Kidney epithelial cell (primary cell): ENCODE results near the gene CCNT2. TPM values are rescaled to one million over a fixed set of nuclear protein-coding genes. Genes with fewer than 3 reads are reported as not detected.

Source experiments
- DNase-seq: peaks from one replicate; pipeline ENCODE4 v3.0.0-alpha.2; 2010; ENCODE audit warnings: low read depth
- H3K27me3 ChIP-seq: 2 replicates; pipeline ENCODE4 v1.6.0; 2011; ENCODE audit warnings: low read length; ENCODE audit not compliant: control insufficient read depth, insufficient read depth
- H3K36me3 ChIP-seq: 2 replicates; pipeline ENCODE4 v1.5.1; 2011; ENCODE audit warnings: low read length; ENCODE audit not compliant: control insufficient read depth, insufficient read depth
- H3K4me3 ChIP-seq: 2 replicates; pipeline ENCODE4 v1.5.1; 2011; ENCODE audit warnings: low read depth, mild to moderate bottlenecking, control low read depth, low read length
- total RNA-seq: library from RNA; depleted of rRNA; stranded (reverse); fragments of >200 nt; gene quantifications from 2 replicates; pipeline ENCODE4 v1.2.3, GENCODE V29; 2015
- TF ChIP-seq, protein P1 (sequence below): IDR thresholded peaks from 2 replicates; pipeline ENCODE4 v1.5.1; 2011; ENCODE audit warnings: mild to moderate bottlenecking, moderate library complexity, low read length, control low read depth, inconsistent platforms; ENCODE audit not compliant: insufficient read depth, poor library complexity, severe bottlenecking

Gene CCNT2
- 16.8 and 19.2 TPM in 2 replicates for total RNA-seq

DNA sequence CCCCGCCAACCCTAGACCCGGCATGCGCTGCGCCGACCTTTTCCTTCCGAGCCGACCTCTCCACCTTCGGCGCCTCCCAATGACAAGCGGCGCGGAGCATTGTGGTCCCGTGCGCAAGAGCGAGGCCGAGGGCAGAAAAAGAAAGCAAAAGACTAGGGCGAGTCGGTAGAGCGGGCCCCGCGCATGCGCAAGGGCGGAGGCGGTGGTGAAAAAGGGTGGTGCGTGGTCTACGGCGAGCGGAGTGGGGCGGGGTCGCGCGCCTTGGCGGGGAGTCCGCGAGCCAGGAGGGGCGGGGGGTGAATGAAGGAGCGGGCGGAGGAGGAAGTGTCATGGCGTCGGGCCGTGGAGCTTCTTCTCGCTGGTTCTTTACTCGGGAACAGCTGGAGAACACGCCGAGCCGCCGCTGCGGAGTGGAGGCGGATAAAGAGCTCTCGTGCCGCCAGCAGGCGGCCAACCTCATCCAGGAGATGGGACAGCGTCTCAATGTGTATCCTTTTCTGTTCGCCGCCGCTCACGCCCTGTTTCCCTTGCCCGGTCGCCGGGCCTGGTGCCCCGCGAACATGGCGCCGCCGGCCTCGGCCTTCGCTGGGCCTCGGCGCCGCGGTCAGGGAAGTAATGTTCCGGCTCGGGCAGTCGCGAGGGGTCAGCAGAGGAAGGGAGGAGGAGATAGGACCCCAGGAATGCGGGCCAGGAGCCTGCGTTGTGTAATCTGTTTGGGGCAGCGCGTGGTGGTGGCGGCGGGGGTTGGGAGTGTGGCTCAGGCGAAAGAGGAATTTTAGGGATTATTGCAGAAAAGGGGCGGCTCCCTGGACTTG lies at the start of gene CCNT2:
Gene CCNT2, plus strand, starts transcription at position 297 of the 815 bp plus-strand sequence. Its CDS starts 33 bp downstream, at position 330.
- Histone ChIP-seq H3K36me3 (no peaks in the 10 kb centered on the region), H3K4me3 (peak within 1 kb of the TSS; percentile 100), H3K27me3 (no peaks in the 10 kb centered on the region)
- DNase-seq, result peak; percentile 91
- TF ChIP-seq, protein P1, sequence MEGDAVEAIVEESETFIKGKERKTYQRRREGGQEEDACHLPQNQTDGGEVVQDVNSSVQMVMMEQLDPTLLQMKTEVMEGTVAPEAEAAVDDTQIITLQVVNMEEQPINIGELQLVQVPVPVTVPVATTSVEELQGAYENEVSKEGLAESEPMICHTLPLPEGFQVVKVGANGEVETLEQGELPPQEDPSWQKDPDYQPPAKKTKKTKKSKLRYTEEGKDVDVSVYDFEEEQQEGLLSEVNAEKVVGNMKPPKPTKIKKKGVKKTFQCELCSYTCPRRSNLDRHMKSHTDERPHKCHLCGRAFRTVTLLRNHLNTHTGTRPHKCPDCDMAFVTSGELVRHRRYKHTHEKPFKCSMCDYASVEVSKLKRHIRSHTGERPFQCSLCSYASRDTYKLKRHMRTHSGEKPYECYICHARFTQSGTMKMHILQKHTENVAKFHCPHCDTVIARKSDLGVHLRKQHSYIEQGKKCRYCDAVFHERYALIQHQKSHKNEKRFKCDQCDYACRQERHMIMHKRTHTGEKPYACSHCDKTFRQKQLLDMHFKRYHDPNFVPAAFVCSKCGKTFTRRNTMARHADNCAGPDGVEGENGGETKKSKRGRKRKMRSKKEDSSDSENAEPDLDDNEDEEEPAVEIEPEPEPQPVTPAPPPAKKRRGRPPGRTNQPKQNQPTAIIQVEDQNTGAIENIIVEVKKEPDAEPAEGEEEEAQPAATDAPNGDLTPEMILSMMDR, result no peak

GRCh38 chr2:134869946-134870736 lies 48.5 kb upstream of the CCNT2 start:
- H3K36me3 ChIP-seq, result no peaks in the 10 kb centered on the region
- H3K27me3 ChIP-seq, result no peaks in the 10 kb centered on the region
- H3K4me3 ChIP-seq, result no peak overlapping the region
- DNase-seq, result no peak
- TF ChIP-seq, protein P1, result no peak

DNA sequence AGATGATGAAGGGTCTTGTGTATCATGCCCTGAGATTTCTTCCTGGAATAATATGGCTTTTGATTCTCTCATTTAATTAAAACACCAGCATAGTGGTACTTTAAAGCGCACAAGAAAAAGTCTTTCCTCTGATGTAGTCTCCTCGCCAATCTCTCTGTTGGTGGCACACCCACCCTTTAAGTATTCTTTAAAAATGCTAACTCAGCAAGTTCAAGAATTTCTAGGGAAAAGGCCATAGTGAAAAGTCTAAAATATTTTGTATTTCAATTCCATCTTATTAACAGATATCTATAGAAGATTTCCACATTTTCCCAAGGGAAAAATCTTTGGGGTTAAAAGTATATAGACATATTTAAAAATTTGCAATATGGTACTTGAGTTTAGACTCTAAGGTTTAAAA lies 45.5 kb upstream of the CCNT2 start:
- Histone ChIP-seq H3K36me3 (no peaks in the 10 kb centered on the region), H3K27me3 (no peaks in the 10 kb centered on the region)

DNA sequence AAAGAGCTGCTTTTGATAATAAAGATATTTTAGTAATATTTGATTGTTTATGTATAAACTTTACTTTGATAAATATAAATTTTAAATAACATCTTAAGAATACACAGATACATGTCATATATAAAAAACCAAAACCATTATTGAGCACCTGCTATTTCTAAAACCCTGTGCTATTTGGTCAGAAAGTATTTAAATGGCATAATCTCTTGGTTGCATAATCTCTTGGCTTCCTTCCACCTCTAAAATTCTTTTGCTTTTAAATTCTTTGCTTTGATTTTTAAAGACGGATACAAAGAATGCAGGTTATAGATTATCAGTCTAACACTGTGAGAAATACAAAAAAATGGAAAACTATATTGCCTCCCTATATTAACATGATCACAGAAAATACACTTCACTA lies 43.3 kb upstream of the CCNT2 start:
- TF ChIP-seq, protein P1, result no peak
- H3K36me3 ChIP-seq, result no peaks in the 10 kb centered on the region
- no peaks in the 10 kb centered on the region for H3K27me3 ChIP-seq
- DNase-seq, result no peak
- H3K4me3 ChIP-seq, result no peak overlapping the region

More for the DNA sequence above, 45.5 kb upstream of the CCNT2 start:
- H3K4me3 ChIP-seq, result no peak overlapping the region
- no peak for DNase-seq
- TF ChIP-seq, protein P1, result no peak

- DNase-seq, result no peak
- TF ChIP-seq, protein P1, result no peak
- Histone ChIP-seq H3K4me3 (no peak overlapping the region), H3K36me3 (no peaks in the 10 kb centered on the region), H3K27me3 (no peaks in the 10 kb centered on the region)
These were observed 35.8 kb upstream of the CCNT2 start for GRCh38 chr2:134882773-134883172.
